Mesothelial cell of epicardium (in vitro differentiated cells): ENCODE results near the gene SLC26A8. TPM values are rescaled to one million over a fixed set of nuclear protein-coding genes. Genes with fewer than 3 reads are reported as not detected.

Experiments used
- DNase-seq, 2 experiments: peaks; one replicate each; pipeline ENCODE4 v3.0.0; 2021; ENCODE audit warnings: low spot score in 2 of 2; ENCODE audit not compliant: unreplicated experiment in 2 of 2
- H3K27ac Mint-ChIP-seq: 2 replicates; pipeline ENCODE4 v1.8.0; 2021; ENCODE audit warnings: mixed read lengths
- H3K27me3 Mint-ChIP-seq: 2 replicates; pipeline ENCODE4 v1.8.0; 2021; ENCODE audit warnings: low read depth, mixed read lengths
- H3K36me3 Mint-ChIP-seq: 2 replicates; pipeline ENCODE4 v1.8.0; 2021; ENCODE audit warnings: mixed read lengths
- H3K4me1 Mint-ChIP-seq: 2 replicates; pipeline ENCODE4 v1.8.0; 2021; ENCODE audit warnings: mixed read lengths
- H3K4me3 Mint-ChIP-seq: 2 replicates; pipeline ENCODE4 v1.8.0; 2021; ENCODE audit warnings: mild to moderate bottlenecking, moderate library complexity, mixed read lengths
- H3K9me3 Mint-ChIP-seq: 2 replicates; pipeline ENCODE4 v1.8.0; 2021; ENCODE audit warnings: mixed read lengths
- total RNA-seq: library from RNA; stranded (reverse); gene quantifications from 3 replicates; pipeline ENCODE4 v1.2.1, GENCODE V29; 2021
- TF ChIP-seq, protein P1 (sequence below): fragments of 200-600 bp; sonication (generic); IDR thresholded peaks from one replicate; pipeline ENCODE4 v1.5.0; 2021; ENCODE audit warnings: antibody characterized with exemption; ENCODE audit not compliant: unreplicated experiment

SLC26A8 gene
- total RNA-seq, 1 donor from 2014 or later: 0.29 TPM

DNA sequence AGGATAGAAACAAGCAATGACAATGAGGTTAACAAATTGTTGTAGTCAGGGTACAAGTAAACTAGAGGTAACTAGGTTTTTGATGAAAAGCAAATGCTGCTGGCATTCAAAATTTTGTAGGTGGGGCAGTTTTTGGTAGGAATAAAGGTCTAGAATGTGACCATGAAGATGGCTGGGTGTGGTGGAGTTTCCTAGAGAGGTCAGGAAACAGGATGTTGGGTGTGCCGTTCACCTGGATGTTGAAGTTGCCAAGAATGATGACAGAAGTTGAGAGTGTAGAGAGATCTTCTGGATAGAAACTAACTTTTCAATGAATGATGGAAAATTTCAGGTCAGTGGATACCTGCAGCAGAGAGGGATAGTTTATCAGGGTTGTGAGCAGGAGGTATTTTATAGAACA lies 25.9 kb upstream of the SLC26A8 start:
- Mint-ChIP-seq H3K4me1 (peaks cover 13% of the 10 kb centered on the region), H3K9me3 (no peaks in the 10 kb centered on the region), H3K36me3 (no peaks in the 10 kb centered on the region), H3K27me3 (no peaks in the 10 kb centered on the region), H3K4me3 (no peak overlapping the region), H3K27ac (no peak overlapping the region)
- DNase-seq: no peak
- TF ChIP-seq, protein P1, sequence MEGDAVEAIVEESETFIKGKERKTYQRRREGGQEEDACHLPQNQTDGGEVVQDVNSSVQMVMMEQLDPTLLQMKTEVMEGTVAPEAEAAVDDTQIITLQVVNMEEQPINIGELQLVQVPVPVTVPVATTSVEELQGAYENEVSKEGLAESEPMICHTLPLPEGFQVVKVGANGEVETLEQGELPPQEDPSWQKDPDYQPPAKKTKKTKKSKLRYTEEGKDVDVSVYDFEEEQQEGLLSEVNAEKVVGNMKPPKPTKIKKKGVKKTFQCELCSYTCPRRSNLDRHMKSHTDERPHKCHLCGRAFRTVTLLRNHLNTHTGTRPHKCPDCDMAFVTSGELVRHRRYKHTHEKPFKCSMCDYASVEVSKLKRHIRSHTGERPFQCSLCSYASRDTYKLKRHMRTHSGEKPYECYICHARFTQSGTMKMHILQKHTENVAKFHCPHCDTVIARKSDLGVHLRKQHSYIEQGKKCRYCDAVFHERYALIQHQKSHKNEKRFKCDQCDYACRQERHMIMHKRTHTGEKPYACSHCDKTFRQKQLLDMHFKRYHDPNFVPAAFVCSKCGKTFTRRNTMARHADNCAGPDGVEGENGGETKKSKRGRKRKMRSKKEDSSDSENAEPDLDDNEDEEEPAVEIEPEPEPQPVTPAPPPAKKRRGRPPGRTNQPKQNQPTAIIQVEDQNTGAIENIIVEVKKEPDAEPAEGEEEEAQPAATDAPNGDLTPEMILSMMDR: no peak

DNA sequence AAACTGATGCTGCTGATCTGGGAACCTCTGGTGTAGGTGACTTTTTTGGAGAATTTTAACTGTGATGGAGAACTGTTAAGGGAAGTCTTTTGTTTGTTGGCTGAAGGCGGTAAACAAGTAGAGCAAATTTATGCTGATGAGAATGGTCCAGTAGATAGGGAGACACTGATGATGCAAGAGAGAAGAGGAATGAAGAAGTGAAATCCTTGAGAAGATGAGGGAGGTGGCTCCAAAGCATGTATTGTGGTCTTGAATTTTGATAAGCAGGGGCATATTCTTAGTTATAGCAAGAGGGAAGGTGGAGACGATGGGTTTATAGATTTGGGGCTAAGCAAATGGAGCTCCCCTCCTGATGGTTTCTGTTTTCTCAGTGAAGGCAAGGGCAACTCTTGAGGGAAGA lies 25.1 kb upstream of the SLC26A8 start:
- H3K4me1 Mint-ChIP-seq: peaks cover 5% of the 10 kb centered on the region
- H3K9me3 Mint-ChIP-seq: no peaks in the 10 kb centered on the region
- H3K27me3 Mint-ChIP-seq: no peaks in the 10 kb centered on the region

DNA sequence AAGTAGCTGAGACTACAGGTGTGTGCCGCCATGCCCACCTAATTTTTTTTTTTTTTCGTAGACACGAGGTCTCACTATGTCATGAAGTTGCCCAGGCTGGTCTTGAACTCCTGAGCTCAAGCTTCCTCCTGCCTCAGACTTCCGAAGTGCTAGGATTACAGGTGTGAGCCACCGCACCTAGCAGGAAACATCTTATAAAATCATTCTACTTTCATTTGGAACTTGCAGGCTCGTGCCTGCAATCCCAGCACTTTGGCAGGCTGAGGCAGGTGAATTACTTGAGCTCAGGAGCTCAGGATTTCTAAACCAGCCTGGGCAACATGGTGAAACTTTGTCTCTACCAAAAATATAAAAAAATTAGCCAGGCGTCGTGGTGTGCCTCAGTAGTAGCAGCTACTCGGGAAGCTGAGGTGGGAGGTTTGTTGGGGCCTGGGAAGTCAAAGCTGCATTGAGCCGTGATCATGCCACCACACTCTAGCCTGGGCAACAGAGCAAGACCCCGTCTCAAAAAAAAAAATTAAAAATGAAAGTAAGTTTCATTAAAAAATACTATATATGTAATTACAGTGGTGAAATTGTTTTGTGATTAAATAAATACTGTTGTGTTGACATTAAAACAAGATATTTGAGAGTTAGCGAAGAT lies 18.3 kb upstream of the SLC26A8 start:
- Mint-ChIP-seq H3K36me3 (peaks cover 2% of the 10 kb centered on the region), H3K9me3 (no peaks in the 10 kb centered on the region), H3K27me3 (no peaks in the 10 kb centered on the region), H3K4me3 (no peak overlapping the region), H3K27ac (no peak overlapping the region), H3K4me1 (peaks cover 37% of the 10 kb centered on the region)
- DNase-seq: no peak
- TF ChIP-seq, protein P1: no peak

More for the DNA sequence above, 25.1 kb upstream of the SLC26A8 start:
- Mint-ChIP-seq H3K4me3 (no peak overlapping the region), H3K36me3 (no peaks in the 10 kb centered on the region), H3K27ac (no peak overlapping the region)
- TF ChIP-seq, protein P1: no peak
- DNase-seq: no peak

DNA sequence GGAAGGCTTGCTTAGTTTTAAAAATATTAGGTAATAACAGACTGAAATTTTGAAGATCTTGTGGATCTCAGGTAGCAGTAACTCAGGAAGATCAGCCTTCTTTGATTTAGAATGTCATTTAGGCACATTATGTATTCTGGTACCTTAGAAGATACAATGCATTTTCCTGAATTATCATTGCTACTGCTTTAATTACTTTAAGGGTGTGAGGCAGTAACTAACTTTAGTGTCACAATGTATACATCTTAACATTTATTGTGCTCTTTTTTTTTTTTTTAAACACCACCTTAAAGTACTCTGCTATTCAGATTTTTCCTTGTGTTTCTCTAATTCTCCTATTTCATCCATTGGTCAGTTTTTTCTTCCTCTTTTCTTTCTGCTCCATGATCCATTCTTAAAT lies 16.5 kb upstream of the SLC26A8 start:
- Mint-ChIP-seq H3K9me3 (no peaks in the 10 kb centered on the region), H3K4me1 (peaks cover 45% of the 10 kb centered on the region), H3K27ac (peak overlapping the region; percentile 94), H3K36me3 (peaks cover 2% of the 10 kb centered on the region), H3K27me3 (no peaks in the 10 kb centered on the region), H3K4me3 (no peak overlapping the region)
- no peak for DNase-seq
- TF ChIP-seq, protein P1: no peak

DNA sequence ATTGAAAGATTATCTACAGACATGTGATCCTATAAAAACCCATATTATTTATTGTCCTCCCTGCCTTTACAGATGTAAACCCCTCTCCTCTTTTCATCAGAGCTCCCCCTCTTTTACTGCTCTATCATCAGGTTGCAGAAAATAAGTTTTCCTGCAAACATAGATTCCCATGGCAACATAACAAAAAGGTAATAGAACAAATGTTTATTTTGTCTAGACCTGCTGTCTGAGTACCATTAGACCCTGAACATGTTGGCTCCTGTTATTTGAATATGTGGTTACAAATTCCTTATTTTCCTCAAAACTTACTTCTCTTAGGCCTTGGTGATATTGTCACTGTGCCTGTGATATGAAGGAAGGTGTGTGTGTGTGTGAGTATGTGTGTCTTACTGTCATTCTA lies 14.7 kb upstream of the SLC26A8 start:
- Mint-ChIP-seq H3K27ac (peak overlapping the region; percentile 94), H3K36me3 (peaks cover 2% of the 10 kb centered on the region), H3K4me1 (peaks cover 55% of the 10 kb centered on the region), H3K9me3 (no peaks in the 10 kb centered on the region), H3K27me3 (no peaks in the 10 kb centered on the region), H3K4me3 (no peak overlapping the region)
- TF ChIP-seq, protein P1: no peak
- no peak for DNase-seq
